Body of pancreas (tissue), 4 donors: ENCODE data around the gene HEATR9. TPM values are rescaled to one million over a fixed set of nuclear protein-coding genes. Genes with fewer than 3 reads are reported as not detected.

ENCODE experiments used
- ATAC-seq: fragments of 150-250 bp; one replicate; pipeline ENCODE4 v1.9.1; 2016
- DNase-seq, 4 donors: peaks; one replicate each; pipeline ENCODE4 v3.0.0-alpha.2; 2019
- H3K27ac ChIP-seq, 4 donors: fragments of 200-600 bp; sonication (generic); 1 replicate in 3 of 4; 2 replicates in 1 of 4; pipeline versions ENCODE4 v1.5.1 to v1.6.1; 2016 to 2019; ENCODE audit warnings: mild to moderate bottlenecking in 1 of 4, mixed read lengths in 1 of 4, moderate library complexity in 1 of 4
- H3K27me3 ChIP-seq, 2 donors: fragments of 200-600 bp; sonication (generic); one replicate each; pipeline ENCODE4 v1.6.0; 2016; ENCODE audit warnings: mild to moderate bottlenecking in 1 of 2
- H3K36me3 ChIP-seq, 2 donors: fragments of 200-600 bp; sonication (generic); replicated peaks in 1 of 2; 2 replicates each; pipeline ENCODE4 v1.5.1; 2016; ENCODE audit warnings: low read depth in 2 of 2; ENCODE audit not compliant: insufficient read depth in 1 of 2
- H3K4me1 ChIP-seq: fragments of 200-600 bp; sonication (generic); one replicate; pipeline ENCODE4 v1.6.0; 2016
- H3K4me3 ChIP-seq, 2 donors: fragments of 200-600 bp; sonication (generic); 1 replicate in 1 of 2; 2 replicates in 1 of 2; pipeline ENCODE4 v1.5.1; 2016 to 2019
- H3K9me3 ChIP-seq, 3 donors: fragments of 200-600 bp; sonication (generic); 1 replicate in 2 of 3; 2 replicates in 1 of 3; pipeline ENCODE4 v1.5.1; 2016
- POLR2A ChIP-seq, 3 donors: fragments of 450-650 bp; IDR thresholded peaks; one replicate each; pipeline ENCODE4 v1.6.1; 2016; ENCODE audit warnings: antibody characterized with exemption in 3 of 3, mild to moderate bottlenecking in 2 of 3
- WGBS, 2 donors: methylation state at CpG; one replicate each; pipeline ENCODE4 v1.1.5; 2017; 5-methylcytosine and 5-hydroxymethylcytosine counted together
- intact Hi-C: fragments of 100-400 bp; cut with DNase I; formaldehyde crosslinking; loops from one replicate; pipeline ENCODE4 v1.15.1; 2023
- total RNA-seq, 2 donors: library from RNA; depleted of rRNA; stranded (reverse); fragments of >200 nt; gene quantifications; one replicate each; pipeline ENCODE4 v1.1.0, GENCODE V29; 2016
- TF ChIP-seq, protein P1 (sequence below), 7 experiments: fragments of 450-650 bp in 4 of 7; fragments of 200-600 bp in 3 of 7; sonication (generic) in 3 of 7; IDR thresholded peaks; one replicate each; pipeline ENCODE4 v1.5.1; 2016 to 2019; ENCODE audit warnings: antibody characterized with exemption in 7 of 7

HEATR9 gene
- total RNA-seq, 2 donors from 2014 or later, result not detected

DNA sequence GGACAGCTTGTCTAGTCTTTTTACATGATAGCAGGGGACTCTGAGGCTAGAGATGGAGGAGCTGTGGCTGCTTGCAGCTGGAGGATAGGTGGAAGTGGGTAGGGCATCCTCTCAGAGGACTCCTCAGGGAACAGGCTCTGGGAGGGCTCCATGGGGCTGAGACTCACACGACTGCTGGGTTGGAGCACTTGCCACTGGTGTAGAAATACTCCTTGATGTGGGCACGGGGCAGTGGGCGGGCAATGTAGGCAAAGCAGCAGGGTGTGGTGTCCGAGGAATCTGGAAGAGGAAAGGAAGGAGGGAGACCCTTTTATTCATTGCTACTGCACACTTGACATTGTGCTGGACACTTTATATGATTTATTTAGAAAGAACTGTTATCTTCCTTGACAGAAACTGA lies 9.7 kb upstream of the HEATR9 start:
- ATAC-seq (no peak), DNase-seq (no peak)
- TF ChIP-seq POLR2A (IDR thresholded peaks at IDR 0.05), result no peak
- TF ChIP-seq, protein P1, sequence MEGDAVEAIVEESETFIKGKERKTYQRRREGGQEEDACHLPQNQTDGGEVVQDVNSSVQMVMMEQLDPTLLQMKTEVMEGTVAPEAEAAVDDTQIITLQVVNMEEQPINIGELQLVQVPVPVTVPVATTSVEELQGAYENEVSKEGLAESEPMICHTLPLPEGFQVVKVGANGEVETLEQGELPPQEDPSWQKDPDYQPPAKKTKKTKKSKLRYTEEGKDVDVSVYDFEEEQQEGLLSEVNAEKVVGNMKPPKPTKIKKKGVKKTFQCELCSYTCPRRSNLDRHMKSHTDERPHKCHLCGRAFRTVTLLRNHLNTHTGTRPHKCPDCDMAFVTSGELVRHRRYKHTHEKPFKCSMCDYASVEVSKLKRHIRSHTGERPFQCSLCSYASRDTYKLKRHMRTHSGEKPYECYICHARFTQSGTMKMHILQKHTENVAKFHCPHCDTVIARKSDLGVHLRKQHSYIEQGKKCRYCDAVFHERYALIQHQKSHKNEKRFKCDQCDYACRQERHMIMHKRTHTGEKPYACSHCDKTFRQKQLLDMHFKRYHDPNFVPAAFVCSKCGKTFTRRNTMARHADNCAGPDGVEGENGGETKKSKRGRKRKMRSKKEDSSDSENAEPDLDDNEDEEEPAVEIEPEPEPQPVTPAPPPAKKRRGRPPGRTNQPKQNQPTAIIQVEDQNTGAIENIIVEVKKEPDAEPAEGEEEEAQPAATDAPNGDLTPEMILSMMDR (IDR thresholded peaks at IDR 0.05), result no peak
- Histone ChIP-seq H3K9me3 (no peaks in the 10 kb centered on the region), H3K4me3 (no peak overlapping the region), H3K36me3 (no peaks in the 10 kb centered on the region), H3K27me3 (no peaks in the 10 kb centered on the region), H3K4me1 (no peaks in the 10 kb centered on the region), H3K27ac (no peak overlapping the region)
- WGBS, 2 donors, result 58 to 72% methylated on average over 4 of the region's 4 CpGs
- intact Hi-C loops, result loop anchor here (10.0 kb wide), 1 partner anchor 56 kb away; the partner anchor contains the start of gene RDM1

DNA sequence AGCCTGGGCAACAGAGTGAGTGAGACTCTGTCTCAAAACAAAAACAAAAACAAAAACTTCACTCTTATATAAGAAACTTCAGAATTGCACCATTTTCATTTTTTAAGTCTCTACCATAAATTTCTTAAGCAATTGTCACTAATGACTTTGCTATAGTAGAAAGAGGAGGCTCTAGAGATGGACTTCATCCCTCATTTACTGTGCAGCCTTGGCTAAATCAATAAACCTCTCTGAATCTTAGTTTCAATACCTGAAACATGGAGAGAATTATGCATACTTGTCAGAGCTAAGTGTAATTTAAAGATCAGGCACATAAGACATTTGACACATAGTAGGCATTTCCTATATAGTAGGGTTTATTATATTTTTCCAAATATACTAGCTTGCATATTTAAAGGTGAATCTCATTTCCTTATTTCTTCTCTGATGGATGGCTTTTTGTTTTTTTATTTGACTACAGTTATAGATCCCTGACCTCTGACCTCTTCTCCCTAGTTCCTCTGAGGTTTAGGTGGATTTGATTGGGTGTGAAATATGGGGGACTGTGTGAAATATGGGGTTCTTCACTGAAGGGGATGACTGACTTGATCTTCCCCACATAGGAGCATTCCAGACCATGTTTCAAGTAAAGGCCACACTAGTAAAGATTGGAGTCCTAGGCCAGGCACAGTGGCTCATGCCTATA lies 8.8 kb upstream of the HEATR9 start:
- intact Hi-C loops, result loop anchor here (10.0 kb wide), 1 partner anchor 57 kb away; the partner anchor contains the start of gene RDM1

DNA sequence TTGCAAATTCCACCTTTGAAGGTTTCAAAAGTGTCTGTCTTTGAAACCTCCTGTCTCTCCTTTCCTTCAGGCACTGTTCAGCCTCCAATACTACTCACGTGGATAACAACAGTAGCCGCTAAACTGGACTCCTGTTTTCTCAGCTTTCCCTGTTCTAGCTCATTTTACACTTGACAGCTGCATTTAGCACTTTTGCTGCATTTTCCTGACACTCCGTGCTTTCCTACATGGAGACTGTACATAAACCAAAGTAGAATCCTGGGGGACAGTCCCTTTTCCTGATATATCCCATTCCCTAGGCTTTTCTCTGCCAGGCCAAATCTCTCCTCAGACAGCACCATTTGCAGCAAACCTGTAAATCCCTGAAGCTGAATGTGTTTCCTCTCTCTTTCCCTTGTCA lies 7.8 kb upstream of the HEATR9 start:
- DNase-seq (no peak), ATAC-seq (no peak)
- WGBS, 2 donors, result 79% methylated on average over 3 of the region's 3 CpGs
- H3K27ac ChIP-seq, result no peak overlapping the region
- no peaks in the 10 kb centered on the region for H3K9me3 ChIP-seq
- no peaks in the 10 kb centered on the region for H3K27me3 ChIP-seq
- no peak overlapping the region for H3K4me3 ChIP-seq
- no peaks in the 10 kb centered on the region for H3K36me3 ChIP-seq
- intact Hi-C loops, result loop anchor here (10.0 kb wide), 1 partner anchor 58 kb away; the partner anchor contains the start of gene RDM1
- H3K4me1 ChIP-seq, result no peaks in the 10 kb centered on the region
- TF ChIP-seq POLR2A (IDR thresholded peaks at IDR 0.05), result no peak
- TF ChIP-seq, protein P1 (IDR thresholded peaks at IDR 0.05), result no peak

More for the DNA sequence above, 8.8 kb upstream of the HEATR9 start:
- ATAC-seq, result no peak
- no peak for DNase-seq
- H3K4me1 ChIP-seq, result no peaks in the 10 kb centered on the region
- no peaks in the 10 kb centered on the region for H3K36me3 ChIP-seq
- H3K4me3 ChIP-seq, result no peak overlapping the region
- H3K27ac ChIP-seq, result no peak overlapping the region
- no peaks in the 10 kb centered on the region for H3K27me3 ChIP-seq
- TF ChIP-seq POLR2A (IDR thresholded peaks at IDR 0.05), result no peak
- TF ChIP-seq, protein P1 (IDR thresholded peaks at IDR 0.05), result no peak
- no peaks in the 10 kb centered on the region for H3K9me3 ChIP-seq

DNA sequence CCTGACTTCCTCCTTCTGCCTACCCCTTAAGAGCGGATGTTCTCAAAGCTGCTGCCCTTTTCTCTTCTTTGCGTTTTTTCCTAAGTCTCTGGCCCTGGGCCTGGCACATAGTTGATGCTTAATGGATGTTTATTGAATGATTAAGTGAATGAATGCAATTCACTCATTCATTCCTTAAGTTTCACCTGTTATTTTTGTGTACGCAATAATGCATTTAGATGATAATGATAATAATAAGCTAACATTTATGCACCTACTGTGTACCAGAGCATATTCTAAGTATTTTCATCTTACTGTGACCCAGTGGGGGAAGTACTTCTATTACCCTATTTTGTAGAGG lies 7.1 kb upstream of the HEATR9 start:
- no peak overlapping the region for H3K27ac ChIP-seq
- ATAC-seq (no peak), DNase-seq (no peak)
- no peak for TF ChIP-seq POLR2A (IDR thresholded peaks at IDR 0.05)
- TF ChIP-seq, protein P1 (IDR thresholded peaks at IDR 0.05), result no peak
- intact Hi-C loops, result loop anchor here (10.0 kb wide), 1 partner anchor 59 kb away; the partner anchor contains the start of gene RDM1
- no peaks in the 10 kb centered on the region for H3K4me1 ChIP-seq
- no peak overlapping the region for H3K4me3 ChIP-seq
- no peaks in the 10 kb centered on the region for H3K27me3 ChIP-seq
- no peaks in the 10 kb centered on the region for H3K36me3 ChIP-seq
- WGBS, 2 donors, result 68 to 73% methylated on average over 3 of the region's 3 CpGs
- no peaks in the 10 kb centered on the region for H3K9me3 ChIP-seq
